Neural progenitor cell (in vitro differentiated cells): ENCODE measurements around the gene LANCL1. TPM values are rescaled to one million over a fixed set of nuclear protein-coding genes. Genes with fewer than 3 reads are reported as not detected.
A peak's percentile ranks its signal among the peaks of the same experiment; 100 is the strongest.

Experiments used
- DNase-seq: peaks from one replicate; pipeline ENCODE4 v3.0.0-alpha.2; 2016; ENCODE audit warnings: low spot score
- H2AFZ ChIP-seq: fragments of 200-600 bp; sonication (generic); replicated peaks from 2 replicates; pipeline ENCODE4 v1.6.1; 2016; ENCODE audit warnings: antibody characterized with exemption
- H3F3A ChIP-seq: fragments of 200-600 bp; sonication (generic); 2 replicates; pipeline ENCODE4 v1.6.1; 2016; ENCODE audit warnings: antibody characterized with exemption, low read depth
- H3K27ac ChIP-seq: fragments of 200-600 bp; sonication (generic); 2 replicates; pipeline ENCODE4 v1.5.1; 2016; ENCODE audit warnings: mild to moderate bottlenecking
- H3K27me3 ChIP-seq: fragments of 200-600 bp; sonication (generic); 2 replicates; pipeline ENCODE4 v1.6.1; 2016; ENCODE audit warnings: mild to moderate bottlenecking, moderate library complexity
- H3K36me3 ChIP-seq: fragments of 200-600 bp; sonication (generic); 2 replicates; pipeline ENCODE4 v1.5.1; 2016
- H3K4me1 ChIP-seq: fragments of 200-600 bp; sonication (generic); 2 replicates; pipeline ENCODE4 v1.6.1; 2016; ENCODE audit warnings: mixed run types
- H3K4me2 ChIP-seq: fragments of 200-600 bp; sonication (generic); 2 replicates; pipeline ENCODE4 v1.6.1; 2016
- H3K4me3 ChIP-seq: fragments of 200-600 bp; sonication (generic); 2 replicates; pipeline ENCODE4 v1.5.1; 2016
- H3K79me2 ChIP-seq: fragments of 200-600 bp; sonication (generic); 2 replicates; pipeline ENCODE4 v1.6.1; 2016; ENCODE audit warnings: low read depth
- H3K9ac ChIP-seq: fragments of 200-600 bp; sonication (generic); 2 replicates; pipeline ENCODE4 v1.6.1; 2016
- H3K9me3 ChIP-seq: fragments of 200-600 bp; sonication (generic); 2 replicates; pipeline ENCODE4 v1.5.1; 2016; ENCODE audit warnings: low read depth
- H4K20me1 ChIP-seq: fragments of 200-600 bp; sonication (generic); 2 replicates; pipeline ENCODE4 v1.6.1; 2016; ENCODE audit warnings: low read depth
- H3K27ac Mint-ChIP-seq: 3 replicates; pipeline ENCODE4 v1.8.0; 2021; ENCODE audit warnings: mixed read lengths
- H3K27me3 Mint-ChIP-seq: 2 replicates; pipeline ENCODE4 v1.8.0; 2022; ENCODE audit warnings: low read depth, mild to moderate bottlenecking, inconsistent platforms, moderate library complexity, mixed read lengths; ENCODE audit not compliant: insufficient read depth
- H3K36me3 Mint-ChIP-seq: 3 replicates; pipeline ENCODE4 v1.8.0; 2021; ENCODE audit warnings: mixed read lengths
- H3K4me1 Mint-ChIP-seq: 3 replicates; pipeline ENCODE4 v1.8.0; 2021; ENCODE audit warnings: mixed read lengths
- H3K4me3 Mint-ChIP-seq: 3 replicates; pipeline ENCODE4 v1.8.0; 2021; ENCODE audit warnings: mild to moderate bottlenecking, moderate library complexity, mixed read lengths
- H3K9me3 Mint-ChIP-seq: 3 replicates; pipeline ENCODE4 v1.8.0; 2020; ENCODE audit warnings: mixed read lengths
- EZH2 ChIP-seq: fragments of 200-600 bp; sonication (generic); IDR thresholded peaks from 2 replicates; pipeline ENCODE4 v1.6.1; 2017; ENCODE audit warnings: antibody characterized with exemption, mild to moderate bottlenecking, moderate library complexity
- EZH2phosphoT487 ChIP-seq: fragments of 200-600 bp; sonication (generic); IDR thresholded peaks from 2 replicates; pipeline ENCODE4 v1.6.1; 2017; ENCODE audit warnings: antibody characterized with exemption
- total RNA-seq: library from RNA; depleted of rRNA; stranded (reverse); fragments of >200 nt; gene quantifications from 2 replicates; pipeline ENCODE4 v1.2.3, GENCODE V29; 2015; ENCODE audit warnings: low replicate concordance
- TF ChIP-seq, protein P1 (sequence below): fragments of 200-600 bp; sonication (generic); IDR thresholded peaks from 2 replicates; pipeline ENCODE4 v1.5.1; 2017; ENCODE audit warnings: antibody characterized with exemption, mild to moderate bottlenecking

Gene LANCL1
- total RNA-seq, 1 donor from 2014 or later, result 122 TPM

DNA sequence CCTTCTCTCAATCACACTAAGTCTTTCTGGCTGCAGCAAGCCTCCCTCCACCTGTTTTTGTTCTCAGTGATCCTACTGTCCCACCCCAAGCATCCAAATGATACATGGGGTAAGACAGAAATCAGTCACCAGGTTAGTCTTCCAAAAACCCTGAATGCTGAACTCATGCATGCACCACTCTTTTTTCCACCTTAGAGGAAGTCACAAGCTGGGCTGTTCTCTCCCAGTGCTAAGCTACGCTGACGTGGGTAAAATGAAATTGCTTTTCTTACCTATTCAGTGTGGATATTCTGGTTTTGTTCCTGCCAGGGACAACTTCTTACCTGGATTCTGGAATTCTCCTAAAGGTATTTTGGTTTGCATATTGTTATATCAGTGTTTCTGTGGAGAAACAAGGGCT, 54.2 kb downstream of the LANCL1 start:
- peaks cover 6% of the 10 kb centered on the region for H3K4me1 ChIP-seq
- TF ChIP-seq, protein P1, sequence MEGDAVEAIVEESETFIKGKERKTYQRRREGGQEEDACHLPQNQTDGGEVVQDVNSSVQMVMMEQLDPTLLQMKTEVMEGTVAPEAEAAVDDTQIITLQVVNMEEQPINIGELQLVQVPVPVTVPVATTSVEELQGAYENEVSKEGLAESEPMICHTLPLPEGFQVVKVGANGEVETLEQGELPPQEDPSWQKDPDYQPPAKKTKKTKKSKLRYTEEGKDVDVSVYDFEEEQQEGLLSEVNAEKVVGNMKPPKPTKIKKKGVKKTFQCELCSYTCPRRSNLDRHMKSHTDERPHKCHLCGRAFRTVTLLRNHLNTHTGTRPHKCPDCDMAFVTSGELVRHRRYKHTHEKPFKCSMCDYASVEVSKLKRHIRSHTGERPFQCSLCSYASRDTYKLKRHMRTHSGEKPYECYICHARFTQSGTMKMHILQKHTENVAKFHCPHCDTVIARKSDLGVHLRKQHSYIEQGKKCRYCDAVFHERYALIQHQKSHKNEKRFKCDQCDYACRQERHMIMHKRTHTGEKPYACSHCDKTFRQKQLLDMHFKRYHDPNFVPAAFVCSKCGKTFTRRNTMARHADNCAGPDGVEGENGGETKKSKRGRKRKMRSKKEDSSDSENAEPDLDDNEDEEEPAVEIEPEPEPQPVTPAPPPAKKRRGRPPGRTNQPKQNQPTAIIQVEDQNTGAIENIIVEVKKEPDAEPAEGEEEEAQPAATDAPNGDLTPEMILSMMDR, result no peak
- no peak for TF ChIP-seq EZH2
- TF ChIP-seq EZH2phosphoT487, result no peak
- H3K27me3 ChIP-seq, result no peaks in the 10 kb centered on the region
- no peak overlapping the region for H3K27ac ChIP-seq
- Mint-ChIP-seq H3K4me3 (no peak overlapping the region), H3K9me3 (peaks cover 24% of the 10 kb centered on the region), H3K36me3 (peaks cover 17% of the 10 kb centered on the region), H3K27me3 (no peaks in the 10 kb centered on the region), H3K27ac (no peak overlapping the region), H3K4me1 (peaks cover 6% of the 10 kb centered on the region)
- no peaks in the 10 kb centered on the region for H3K79me2 ChIP-seq
- no peaks in the 10 kb centered on the region for H3K36me3 ChIP-seq
- no peak overlapping the region for H3K4me2 ChIP-seq
- H2AFZ ChIP-seq, result no peak overlapping the region
- no peaks in the 10 kb centered on the region for H3F3A ChIP-seq
- H3K4me3 ChIP-seq, result no peak overlapping the region
- no peaks in the 10 kb centered on the region for H3K9me3 ChIP-seq
- no peak overlapping the region for H3K9ac ChIP-seq
- no peak for DNase-seq
- H4K20me1 ChIP-seq, result no peaks in the 10 kb centered on the region

DNA sequence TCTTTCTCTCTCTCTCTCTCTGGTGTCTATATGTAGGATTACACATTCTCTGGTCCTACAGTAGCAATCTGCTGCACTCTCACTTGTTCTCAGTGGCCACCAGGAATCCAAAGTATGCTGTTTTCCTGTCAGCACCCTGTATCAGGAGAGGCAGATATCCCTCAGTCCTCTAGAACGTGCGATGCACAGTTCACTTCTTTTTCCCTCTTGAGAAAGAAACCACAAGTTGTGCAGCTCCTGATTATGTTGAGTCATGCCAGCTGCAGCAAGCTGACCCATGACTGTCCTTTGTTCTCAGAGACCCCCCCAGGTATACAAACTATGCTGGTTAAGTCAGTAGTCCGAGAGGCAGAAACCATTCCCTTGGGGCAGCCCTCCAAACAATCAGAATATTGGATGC, 54.6 kb downstream of the LANCL1 start:
- Mint-ChIP-seq H3K4me1 (peaks cover 6% of the 10 kb centered on the region), H3K9me3 (peaks cover 20% of the 10 kb centered on the region), H3K4me3 (no peak overlapping the region), H3K27ac (peak overlapping the region; percentile 64), H3K36me3 (peaks cover 13% of the 10 kb centered on the region), H3K27me3 (no peaks in the 10 kb centered on the region)
- H4K20me1 ChIP-seq, result no peaks in the 10 kb centered on the region
- no peaks in the 10 kb centered on the region for H3K36me3 ChIP-seq
- peak; percentile 14 for DNase-seq
- peaks cover 6% of the 10 kb centered on the region for H3K4me1 ChIP-seq
- no peak overlapping the region for H3K9ac ChIP-seq
- no peaks in the 10 kb centered on the region for H3K27me3 ChIP-seq
- H3K4me2 ChIP-seq, result no peak overlapping the region
- no peaks in the 10 kb centered on the region for H3K79me2 ChIP-seq
- H3K4me3 ChIP-seq, result no peak overlapping the region
- TF ChIP-seq EZH2, result no peak
- TF ChIP-seq EZH2phosphoT487, result no peak
- TF ChIP-seq, protein P1, result no peak
- H3F3A ChIP-seq, result no peaks in the 10 kb centered on the region
- no peak overlapping the region for H3K27ac ChIP-seq
- no peaks in the 10 kb centered on the region for H3K9me3 ChIP-seq
- H2AFZ ChIP-seq, result no peak overlapping the region

DNA sequence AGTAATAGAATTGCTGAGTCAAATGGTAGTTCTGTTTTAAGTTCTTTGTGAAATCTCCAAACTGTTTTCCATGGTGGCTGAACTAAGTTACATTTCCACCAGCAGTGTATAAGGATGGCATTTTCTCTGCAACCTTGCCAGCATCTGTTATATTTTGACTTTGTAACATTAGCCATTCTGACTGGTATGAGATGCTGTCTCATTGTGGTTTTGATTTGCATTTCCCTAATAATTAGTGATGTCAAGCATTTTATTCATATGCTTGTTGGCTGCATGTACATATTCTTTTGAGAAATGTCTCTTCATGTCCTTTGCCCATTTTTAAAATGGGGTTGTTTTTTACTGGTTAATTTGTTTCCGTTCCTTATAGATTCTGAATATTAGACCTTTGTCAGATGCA, 63.9 kb downstream of the LANCL1 start:
- TF ChIP-seq, protein P1, result no peak
- TF ChIP-seq EZH2phosphoT487 (no peak), EZH2 (no peak)
- Mint-ChIP-seq H3K9me3 (peaks cover 5% of the 10 kb centered on the region), H3K27me3 (no peaks in the 10 kb centered on the region), H3K27ac (no peak overlapping the region), H3K4me1 (no peaks in the 10 kb centered on the region), H3K36me3 (no peaks in the 10 kb centered on the region), H3K4me3 (no peak overlapping the region)
- Histone ChIP-seq H3K4me2 (no peak overlapping the region), H3K9ac (no peak overlapping the region), H3K27ac (no peak overlapping the region), H4K20me1 (no peaks in the 10 kb centered on the region), H3K79me2 (no peaks in the 10 kb centered on the region), H2AFZ (no peak overlapping the region), H3K9me3 (no peaks in the 10 kb centered on the region), H3K36me3 (no peaks in the 10 kb centered on the region), H3K4me3 (no peak overlapping the region), H3F3A (no peaks in the 10 kb centered on the region), H3K27me3 (no peaks in the 10 kb centered on the region), H3K4me1 (no peaks in the 10 kb centered on the region)
- no peak for DNase-seq
